ENCODE results near the gene RPP25. TPM values are rescaled to one million over a fixed set of nuclear protein-coding genes. Genes with fewer than 3 reads are reported as not detected.
A peak's percentile ranks its signal among the peaks of the same experiment; 100 is the strongest.

RPP25 gene
- total RNA-seq, 2 experiments from 2014 or later: 7.0 to 7.2 TPM

DNA sequence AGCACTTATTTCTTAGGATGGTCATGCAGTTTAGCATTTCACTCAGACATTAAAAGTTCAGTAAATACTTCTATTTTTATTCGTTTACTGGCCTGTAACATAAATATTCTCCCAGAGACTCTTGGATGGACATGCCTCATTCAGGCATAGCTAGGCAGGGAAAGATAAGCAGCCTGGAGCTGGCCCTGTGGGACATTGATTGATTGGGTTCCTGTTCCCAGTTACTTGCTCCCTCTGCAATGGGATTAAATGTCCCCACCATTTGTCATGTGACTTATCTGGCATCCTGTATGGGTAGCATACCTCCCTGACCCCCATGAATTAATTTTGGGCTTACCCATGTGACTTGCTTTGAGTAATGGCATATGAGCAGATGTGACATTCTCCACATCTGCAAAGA lies 36.0 kb upstream of the RPP25 start:
- DNase-seq: no peak
- POLR2A ChIA-PET: interaction anchor here (0.5 kb wide), 1 partner anchor 185 kb away, joined by 3 read pairs; no protein-coding TSS in a partner anchor
- Mint-ChIP-seq H3K4me3 (no peak overlapping the region), H3K9me3 (no peaks in the 10 kb centered on the region), H3K36me3 (ENCODE audit: low read depth) (no peaks in the 10 kb centered on the region), H3K27me3 (peaks cover 29% of the 10 kb centered on the region), H3K27ac (no peak overlapping the region), H3K4me1 (ENCODE audit: low read depth) (peaks cover 11% of the 10 kb centered on the region)
- no peak for ATAC-seq
- CTCF ChIA-PET: interaction anchor here (0.7 to 0.9 kb wide), 2 partner anchors 35 to 91 kb away, joined by 3 read pairs; no protein-coding TSS in a partner anchor
- intact Hi-C loops (cut with micrococcal nuclease): no loop called here
- no peak for TF ChIP-seq CTCF (IDR thresholded peaks at IDR 0.05)

DNA sequence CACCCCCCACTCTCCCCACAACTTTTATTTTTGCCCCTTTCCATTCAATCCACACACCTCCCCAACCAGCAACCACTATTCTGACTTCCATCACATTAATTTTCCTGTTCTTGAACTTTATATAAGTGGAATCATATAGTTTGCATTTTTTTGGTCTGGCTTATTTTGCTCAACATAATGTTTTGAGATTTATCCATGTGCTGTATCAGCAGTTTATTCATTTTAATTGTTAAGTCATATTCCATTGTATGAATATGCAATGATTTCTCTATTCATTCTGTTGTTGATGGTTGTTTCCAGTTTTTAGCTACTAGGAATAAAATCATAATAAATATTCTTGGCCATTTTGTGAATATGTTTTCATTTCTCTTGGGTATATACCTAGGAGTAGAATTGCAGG lies 33.0 kb upstream of the RPP25 start:
- H3K9me3 Mint-ChIP-seq: no peaks in the 10 kb centered on the region
- no peak for DNase-seq
- no peak for ATAC-seq
- no peaks in the 10 kb centered on the region for H3K36me3 Mint-ChIP-seq (ENCODE audit: low read depth)
- no peak overlapping the region for H3K4me3 Mint-ChIP-seq
- H3K27me3 Mint-ChIP-seq: peaks cover 15% of the 10 kb centered on the region
- H3K27ac Mint-ChIP-seq: no peak overlapping the region
- ChIA-PET CTCF (interaction anchor here (2.6 kb wide), 1 partner anchor 39 kb away, joined by 10 read pairs; no protein-coding TSS in a partner anchor), POLR2A (no interaction called here)
- intact Hi-C loops (cut with micrococcal nuclease): no loop called here
- no peak for TF ChIP-seq CTCF (IDR thresholded peaks at IDR 0.05)
- peaks cover 4% of the 10 kb centered on the region for H3K4me1 Mint-ChIP-seq (ENCODE audit: low read depth)

DNA sequence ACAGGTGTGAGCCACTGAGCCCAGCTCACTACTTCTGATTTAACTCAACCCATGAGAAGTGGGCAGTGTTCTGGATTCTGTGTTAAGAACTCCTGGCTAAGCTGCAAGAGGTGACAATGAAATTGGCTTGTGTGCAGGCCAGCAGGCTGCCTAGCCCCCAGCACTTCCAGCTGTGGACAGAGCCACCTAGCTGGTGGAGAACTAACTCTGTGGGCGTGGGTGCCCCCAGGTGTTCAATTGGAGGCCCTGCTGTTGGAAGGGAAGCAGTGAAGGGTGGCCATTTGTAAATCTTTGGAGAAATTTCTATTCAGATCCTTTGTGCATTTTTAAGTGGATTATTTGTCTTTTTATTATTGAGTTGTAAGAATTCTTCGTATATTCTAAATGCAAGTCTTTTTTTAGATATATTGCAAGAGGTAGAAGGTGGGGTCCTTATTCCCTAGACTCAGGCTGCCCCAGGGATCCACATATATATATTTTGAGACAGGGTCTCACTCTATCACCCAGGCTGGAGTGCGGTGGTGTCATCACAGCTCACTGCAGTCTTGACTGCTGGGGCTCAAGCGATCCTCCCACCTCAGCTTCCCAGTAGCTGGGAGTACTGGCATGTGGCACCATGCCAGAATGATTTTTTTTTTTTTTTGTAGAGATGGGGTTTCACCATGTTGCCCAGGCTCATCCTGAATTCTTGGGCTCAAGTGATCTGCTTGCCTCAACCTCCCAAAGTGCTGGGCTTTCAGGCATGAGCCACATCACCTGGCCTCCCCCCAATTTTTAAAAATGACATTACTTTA lies 31.6 kb upstream of the RPP25 start:
- intact Hi-C loops (cut with micrococcal nuclease): no loop called here
- H3K4me3 Mint-ChIP-seq: no peak overlapping the region

GRCh38 chr15:74983725-74984231 lies 27.2 kb upstream of the RPP25 start:
- peak; percentile 88 for DNase-seq
- Mint-ChIP-seq H3K4me1 (ENCODE audit: low read depth) (peaks cover 11% of the 10 kb centered on the region), H3K9me3 (no peaks in the 10 kb centered on the region), H3K36me3 (ENCODE audit: low read depth) (no peaks in the 10 kb centered on the region), H3K27me3 (peaks cover 17% of the 10 kb centered on the region), H3K27ac (peak overlapping the region; percentile 55), H3K4me3 (no peak overlapping the region)
- no peak for TF ChIP-seq CTCF (IDR thresholded peaks at IDR 0.05)
- ChIA-PET CTCF (interaction anchor here (0.6 to 1.6 kb wide), 3 partner anchors 8 to 317 kb away, joined by 3 to 6 read pairs (median 4); no protein-coding TSS in a partner anchor), POLR2A (interaction anchor here (0.5 to 1.0 kb wide), 2 partner anchors 28 to 220 kb away, joined by 3 to 5 read pairs; no protein-coding TSS in a partner anchor)
- peak; percentile 98 for ATAC-seq
- intact Hi-C loops (cut with micrococcal nuclease): no loop called here

More for the DNA sequence above, 31.6 kb upstream of the RPP25 start:
- Mint-ChIP-seq H3K27me3 (peaks cover 13% of the 10 kb centered on the region), H3K9me3 (no peaks in the 10 kb centered on the region), H3K4me1 (ENCODE audit: low read depth) (peaks cover 13% of the 10 kb centered on the region), H3K36me3 (ENCODE audit: low read depth) (no peaks in the 10 kb centered on the region), H3K27ac (no peak overlapping the region)
- ChIA-PET POLR2A (interaction anchor here (1.1 kb wide), 1 partner anchor 31 kb away, joined by 3 read pairs; no protein-coding TSS in a partner anchor), CTCF (interaction anchor here (0.7 to 2.6 kb wide), 10 partner anchors 12 to 218 kb away, joined by 3 to 10 read pairs (median 4); partner anchors contain the start of gene RPP25)
- peak; percentile 56 for TF ChIP-seq CTCF (IDR thresholded peaks at IDR 0.05)
- DNase-seq (peak; percentile 79), ATAC-seq (peak; percentile 60)

All from activated CD8-positive, alpha-beta T cell treated with anti-CD3 and anti-CD28 coated beads for 36 hours (primary cell).